ENCODE results near the gene CYB5A. TPM values are rescaled to one million over a fixed set of nuclear protein-coding genes. Genes with fewer than 3 reads are reported as not detected.
A peak's percentile ranks its signal among the peaks of the same experiment; 100 is the strongest.

CYB5A gene
- total RNA-seq, 4 donors from 2014 or later: 232 to 490 (median 267) TPM

DNA sequence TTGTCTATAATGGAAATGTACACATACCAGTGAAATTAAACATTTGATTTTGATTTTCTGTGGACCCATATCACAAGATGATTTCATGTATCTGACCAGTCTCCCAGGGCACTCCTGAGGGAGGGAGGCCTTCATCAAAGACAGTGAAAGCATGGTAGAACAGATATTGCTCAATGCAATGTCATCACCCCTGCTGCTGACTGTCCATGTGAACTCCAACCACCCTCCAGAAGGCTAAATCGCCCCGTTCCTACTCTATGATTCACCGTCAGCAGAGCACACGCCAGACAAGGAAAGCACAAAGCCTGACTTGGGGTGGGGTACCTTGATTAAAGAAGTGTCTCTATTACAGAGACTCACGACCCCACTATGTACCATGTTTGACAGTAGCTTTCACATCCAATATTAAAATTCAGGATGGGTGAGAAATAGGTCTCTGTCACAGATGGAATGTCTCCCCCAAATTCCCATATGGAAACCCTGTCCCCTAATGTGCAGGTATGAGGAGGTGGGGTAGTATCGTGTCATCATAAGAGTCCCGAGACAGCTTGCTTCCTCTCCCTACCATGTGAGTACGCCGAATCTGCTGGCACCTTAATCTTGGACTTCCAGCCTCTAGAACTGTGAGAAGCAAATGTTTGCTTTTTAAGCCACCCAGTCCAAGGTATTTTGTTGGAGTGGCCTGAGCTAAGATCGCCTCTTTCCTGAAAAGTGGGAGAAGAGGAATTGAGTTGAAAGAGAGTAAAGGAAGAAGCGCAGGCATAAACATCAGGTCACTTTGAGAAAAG lies 42.4 kb downstream of the CYB5A start:
- 88 to 93% methylated on average over 11 of the region's 11 CpGs for WGBS, 2 donors
- peaks cover 0 to 22% (median 0%) of the 10 kb centered on the region in 3 donors for H3K36me3 ChIP-seq
- H3K4me3 ChIP-seq: no peak overlapping the region
- H3K27me3 ChIP-seq: no peaks in the 10 kb centered on the region
- H3K4me1 ChIP-seq: peaks cover 0 to 32% (median 16%) of the 10 kb centered on the region in 4 donors
- TF ChIP-seq POLR2A (IDR thresholded peaks at IDR 0.05): no peak
- TF ChIP-seq EP300 (IDR thresholded peaks at IDR 0.05): peak in 1 of 2 donors; percentile 69
- H3K27ac ChIP-seq: peak overlapping the region in 2 of 4 donors; percentile 61 to 71
- peak in 1 of 2 donors; percentile 54 for DNase-seq (ENCODE audit: low spot score in 2 of 2)
- H3K9me3 ChIP-seq: no peaks in the 10 kb centered on the region

DNA sequence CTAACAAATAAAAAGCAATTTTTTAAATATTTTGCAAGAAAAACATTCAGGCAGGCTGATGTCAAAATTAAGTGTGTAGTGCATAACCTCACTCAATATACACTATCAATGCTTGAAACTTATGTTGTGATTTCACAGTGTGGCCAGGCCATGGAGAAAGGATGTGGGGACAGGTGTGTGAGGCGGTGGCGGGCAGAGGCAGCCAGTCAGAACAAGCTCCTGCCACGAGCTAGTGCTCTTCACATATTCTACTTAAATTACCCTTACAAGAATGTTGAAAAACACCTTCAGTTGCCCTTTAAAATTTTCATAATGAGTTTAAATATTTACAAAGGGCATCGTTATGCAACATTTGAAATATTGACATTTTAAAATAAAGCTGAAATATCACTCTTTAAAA lies 43.2 kb downstream of the CYB5A start:
- no peak for TF ChIP-seq POLR2A (IDR thresholded peaks at IDR 0.05)
- H3K27ac ChIP-seq: peak overlapping the region in 1 of 4 donors; percentile 61
- H3K27me3 ChIP-seq: no peaks in the 10 kb centered on the region
- WGBS, 2 donors: 69 to 80% methylated on average over 4 of the region's 4 CpGs
- H3K9me3 ChIP-seq: no peaks in the 10 kb centered on the region
- H3K4me3 ChIP-seq: no peak overlapping the region
- peaks cover 0 to 32% (median 16%) of the 10 kb centered on the region in 4 donors for H3K4me1 ChIP-seq
- H3K36me3 ChIP-seq: peaks cover 0 to 19% (median 0%) of the 10 kb centered on the region in 3 donors
- DNase-seq (ENCODE audit: low spot score in 2 of 2): no peak

DNA sequence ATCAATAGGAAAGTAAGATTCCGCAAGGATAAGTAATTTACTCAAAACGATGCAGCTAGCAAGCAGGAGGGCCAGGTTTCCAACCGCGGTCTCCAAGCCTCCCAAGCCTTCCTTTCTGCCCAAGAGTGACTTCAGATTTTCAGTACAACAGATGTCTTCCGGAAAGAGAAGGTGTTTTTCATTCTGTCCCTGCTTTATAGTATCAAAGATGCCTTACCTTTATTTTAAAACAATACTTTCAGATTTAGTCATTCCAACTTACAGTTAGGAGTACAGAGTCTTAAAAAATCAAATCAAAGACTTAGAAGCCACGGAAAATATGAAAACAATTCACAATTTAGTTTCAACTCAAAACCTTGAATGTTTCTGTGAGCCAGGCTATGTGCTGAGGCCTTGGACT lies 43.6 kb downstream of the CYB5A start:
- WGBS, 2 donors: 89 to 90% methylated on average over 6 of the region's 6 CpGs
- H3K9me3 ChIP-seq: no peaks in the 10 kb centered on the region
- H3K27ac ChIP-seq: no peak overlapping the region
- H3K4me1 ChIP-seq: peaks cover 0 to 32% (median 16%) of the 10 kb centered on the region in 4 donors
- H3K4me3 ChIP-seq: no peak overlapping the region
- no peak for DNase-seq (ENCODE audit: low spot score in 2 of 2)
- peaks cover 0 to 15% (median 0%) of the 10 kb centered on the region in 3 donors for H3K36me3 ChIP-seq
- H3K27me3 ChIP-seq: no peaks in the 10 kb centered on the region
- TF ChIP-seq CTCF (IDR thresholded peaks at IDR 0.05) (no peak), EP300 (IDR thresholded peaks at IDR 0.05) (no peak), POLR2A (IDR thresholded peaks at IDR 0.05) (no peak)

- no peak for DNase-seq (ENCODE audit: low spot score in 2 of 2)
- no peaks in the 10 kb centered on the region for H3K36me3 ChIP-seq
- H3K27me3 ChIP-seq: no peaks in the 10 kb centered on the region
- no peaks in the 10 kb centered on the region for H3K9me3 ChIP-seq
- H3K4me3 ChIP-seq: no peak overlapping the region
- 87 to 94% methylated on average over 2 of the region's 2 CpGs for WGBS, 2 donors
- no peak overlapping the region for H3K27ac ChIP-seq
- TF ChIP-seq CTCF (IDR thresholded peaks at IDR 0.05): no peak
- no peak for TF ChIP-seq POLR2A (IDR thresholded peaks at IDR 0.05)
- TF ChIP-seq EP300 (IDR thresholded peaks at IDR 0.05): no peak
- H3K4me1 ChIP-seq: peaks cover 0 to 5% (median 0%) of the 10 kb centered on the region in 4 donors
Measured at GRCh38 chr18:74244554-74244953, 47.2 kb downstream of the CYB5A start.

GRCh38 chr18:74243127-74243526 lies 48.6 kb downstream of the CYB5A start:
- Histone ChIP-seq H3K27me3 (no peaks in the 10 kb centered on the region), H3K4me3 (no peak overlapping the region), H3K27ac (no peak overlapping the region), H3K36me3 (no peaks in the 10 kb centered on the region), H3K9me3 (no peaks in the 10 kb centered on the region), H3K4me1 (no peaks in the 10 kb centered on the region)
- no peak for TF ChIP-seq EP300 (IDR thresholded peaks at IDR 0.05)
- no peak for DNase-seq (ENCODE audit: low spot score in 2 of 2)
- WGBS, 2 donors: 40 to 56% methylated on average over 4 of the region's 4 CpGs

DNA sequence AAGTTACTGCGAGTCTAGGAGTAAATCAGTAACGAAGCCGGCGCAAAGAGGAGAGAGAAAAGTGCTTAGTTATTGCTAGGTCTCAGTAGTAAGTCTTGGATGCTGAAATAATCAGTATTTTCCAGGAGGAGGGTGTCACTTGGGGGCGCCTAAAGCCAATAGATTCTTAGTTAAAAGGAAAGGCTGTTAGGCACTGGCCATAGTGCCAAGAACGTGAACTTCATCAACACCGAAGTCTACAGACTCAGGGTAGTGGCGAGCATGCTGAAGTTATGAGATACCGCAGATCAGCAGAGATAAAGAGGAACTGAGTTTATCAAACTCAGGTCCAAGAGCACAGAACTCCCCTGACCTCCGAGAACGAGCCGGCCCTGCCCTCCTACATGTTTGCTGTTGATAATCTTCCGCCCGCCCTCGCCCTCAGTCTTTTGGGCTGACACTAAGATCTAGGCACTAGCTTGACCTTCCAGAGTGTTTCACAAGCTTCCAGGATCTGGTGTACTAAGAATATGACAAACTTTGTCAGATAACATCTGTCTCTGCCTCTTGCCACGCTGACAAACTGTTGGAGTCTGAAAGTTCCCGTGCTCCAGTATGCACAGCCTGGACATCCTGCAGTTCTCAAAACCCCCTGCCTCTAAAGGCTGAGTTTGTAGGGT lies 49.2 kb downstream of the CYB5A start:
- H3K4me3 ChIP-seq: no peak overlapping the region
- H3K9me3 ChIP-seq: no peaks in the 10 kb centered on the region
- no peaks in the 10 kb centered on the region for H3K36me3 ChIP-seq
- DNase-seq (ENCODE audit: low spot score in 2 of 2): no peak
- no peak overlapping the region for H3K27ac ChIP-seq
- H3K4me1 ChIP-seq: no peaks in the 10 kb centered on the region
- 81 to 82% methylated on average over 17 of the region's 17 CpGs for WGBS, 2 donors
- H3K27me3 ChIP-seq: no peaks in the 10 kb centered on the region
- TF ChIP-seq POLR2A (IDR thresholded peaks at IDR 0.05) (no peak), CTCF (IDR thresholded peaks at IDR 0.05) (no peak), EP300 (IDR thresholded peaks at IDR 0.05) (no peak)
